Measurements from ENCODE around the gene PEMT. TPM values are rescaled to one million over a fixed set of nuclear protein-coding genes. Genes with fewer than 3 reads are reported as not detected.

The PEMT gene
- polyA plus RNA-seq, 2 of the 4 experiments (the other 2 are of a cell fraction): 47.5 to 47.8 TPM

DNA sequence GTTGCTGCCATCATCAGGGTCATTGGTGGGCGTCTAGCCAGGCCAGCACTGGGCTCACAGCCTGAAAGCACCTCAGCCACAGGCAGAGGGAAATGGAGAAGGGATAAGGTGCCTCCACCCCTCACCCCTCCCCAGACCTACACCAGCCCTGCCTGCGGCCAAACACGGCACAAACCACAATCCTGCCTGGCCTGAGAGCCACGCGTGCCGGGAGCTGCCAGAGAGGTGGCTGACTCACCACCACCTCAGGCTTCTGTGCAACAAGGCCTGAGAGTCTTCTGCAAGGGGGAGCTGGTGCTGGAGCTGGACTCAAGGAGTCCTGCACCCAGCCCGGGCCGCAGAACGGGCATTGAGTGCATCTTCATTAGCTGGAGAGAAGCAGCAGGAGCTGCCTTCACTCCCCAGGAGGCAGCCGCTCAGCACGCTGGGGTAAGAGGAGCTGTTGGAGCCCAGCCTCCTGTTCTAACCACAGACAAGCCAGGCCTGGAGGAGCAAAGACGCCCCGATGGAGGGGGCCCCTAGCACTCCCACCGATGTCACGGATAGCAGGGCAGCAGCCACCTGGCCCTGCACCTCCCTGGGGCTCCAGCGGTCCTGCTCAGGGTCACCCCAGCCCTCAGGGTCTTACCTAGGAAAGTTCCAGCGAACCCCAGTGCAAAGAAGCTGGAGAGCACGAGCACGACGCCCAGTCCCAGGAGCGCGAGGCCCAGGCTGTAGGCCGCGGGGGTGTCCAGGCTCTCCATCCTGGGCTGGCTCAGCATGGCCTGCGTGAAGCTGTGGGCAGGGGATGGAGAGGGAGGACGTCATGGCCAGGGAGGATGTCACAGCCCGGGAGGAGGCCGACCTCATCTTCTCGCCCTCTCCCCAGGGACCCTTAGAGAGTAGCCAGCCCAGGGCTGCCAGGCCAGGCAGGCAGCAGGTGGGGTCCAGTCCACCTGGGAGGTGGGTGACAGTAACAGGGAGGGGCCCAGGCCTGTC is 79.3 kb downstream of the PEMT start:
- peak; percentile 31 to 62; a peak in 3 of 6 replicates for ATAC-seq
- Histone ChIP-seq H3K27ac (peak overlapping the region in 1 of 2 experiments; percentile 45; a peak in 3 of 6 replicates), H3K4me3 (no peak overlapping the region), H3K4me2 (0 out of 3 replicates have a peak overlapping the region, but pooled peaks have one; percentile 21), H3K4me1 (peaks cover 15% of the 10 kb centered on the region), H3K9me3 (no peaks in the 10 kb centered on the region)
- TF ChIP-seq EHF (CRISPR knock-in tag; IDR thresholded peaks at IDR 0.05): no peak
- TF ChIP-seq, protein P1, sequence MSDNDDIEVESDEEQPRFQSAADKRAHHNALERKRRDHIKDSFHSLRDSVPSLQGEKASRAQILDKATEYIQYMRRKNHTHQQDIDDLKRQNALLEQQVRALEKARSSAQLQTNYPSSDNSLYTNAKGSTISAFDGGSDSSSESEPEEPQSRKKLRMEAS (IDR thresholded peaks at IDR 0.05): 0 out of 2 replicates have a peak, but pooled peaks have one; percentile 16
- no peak for FAIRE-seq
- CTCF ChIA-PET: interaction anchor here (0.6 to 9.0 kb wide), 14 partner anchors 8 to 163 kb away, joined by 3 to 102 read pairs (median 4); partner anchors contain the start of gene RASD1
- DNase-seq (ENCODE audit: low read depth in 1 of 2, low spot score in 1 of 2): peak; percentile 39 to 54
- POLR2A ChIA-PET: interaction anchor here (1.4 kb wide), 1 partner anchor 16 kb away, joined by 10 read pairs; the partner anchor contains the start of gene RASD1
- WGBS (ENCODE audit: missing lambda C conversion rate): 77% methylated on average over 29 of the region's 29 CpGs

DNA sequence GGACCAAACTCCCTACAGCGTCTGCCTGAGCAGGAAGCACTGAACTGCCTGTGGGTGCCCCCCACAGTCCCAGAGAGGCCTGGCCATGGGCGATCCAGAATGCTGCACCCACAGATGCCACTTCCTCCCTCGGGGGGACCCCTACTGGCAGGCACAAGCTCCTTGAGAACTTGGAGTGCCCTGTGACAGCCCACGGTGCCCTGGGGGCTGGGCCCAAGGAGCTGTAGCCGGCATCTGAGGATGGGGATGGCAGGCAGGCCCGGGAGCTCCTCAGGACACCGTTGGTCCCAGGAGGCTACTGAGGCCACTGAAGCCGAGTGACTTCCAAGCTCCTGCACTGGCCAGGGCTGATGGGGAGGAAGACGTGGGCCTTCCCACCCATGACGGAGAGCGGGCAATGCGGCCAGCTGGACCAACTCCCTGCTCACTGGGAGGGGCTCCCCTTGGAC is 80.2 kb downstream of the PEMT start:
- ATAC-seq (no peak), FAIRE-seq (no peak), DNase-seq (ENCODE audit: low read depth in 1 of 2, low spot score in 1 of 2) (no peak)
- H3K27ac ChIP-seq: peak overlapping the region in 1 of 2 experiments; percentile 45; a peak in 3 of 6 replicates
- 0 out of 3 replicates have a peak overlapping the region, but pooled peaks have one; percentile 21 for H3K4me2 ChIP-seq
- H3K9me3 ChIP-seq: no peaks in the 10 kb centered on the region
- H3K4me3 ChIP-seq: no peak overlapping the region
- POLR2A ChIA-PET: interaction anchor here (1.4 kb wide), 1 partner anchor 15 kb away, joined by 10 read pairs; the partner anchor contains the start of gene RASD1
- H3K4me1 ChIP-seq: peaks cover 15% of the 10 kb centered on the region
- 88% methylated on average over 9 of the region's 12 CpGs for WGBS (ENCODE audit: missing lambda C conversion rate)
- CTCF ChIA-PET: interaction anchor here (0.7 to 9.0 kb wide), 13 partner anchors 9 to 162 kb away, joined by 3 to 102 read pairs (median 4); partner anchors contain the start of gene RASD1
- TF ChIP-seq ZSCAN20 (CRISPR knock-in tag; IDR thresholded peaks at IDR 0.05) (no peak), PHF8 (IDR thresholded peaks at IDR 0.05; ENCODE audit: borderline replicate concordance, low read depth) (no peak), TP53 (CRISPR knock-in tag; IDR thresholded peaks at IDR 0.05) (no peak), ZNF302 (CRISPR knock-in tag; IDR thresholded peaks at IDR 0.05) (no peak), BHLHE40 (IDR thresholded peaks at IDR 0.05; ENCODE audit: low read depth, low read length) (no peak), MAZ (IDR thresholded peaks at IDR 0.05; ENCODE audit: borderline replicate concordance, low read depth, low read length) (no peak), EHMT2 (IDR thresholded peaks at IDR 0.05; ENCODE audit: low read depth) (no peak), TFCP2L1 (CRISPR knock-in tag; IDR thresholded peaks at IDR 0.05) (no peak), RAD21 (conservative IDR thresholded peaks at IDR 0.05 in 1 of 2, IDR thresholded peaks at IDR 0.05 in 1 of 2) (no peak), EHF (CRISPR knock-in tag; IDR thresholded peaks at IDR 0.05) (no peak), CHD4 (IDR thresholded peaks at IDR 0.05; ENCODE audit: borderline replicate concordance) (no peak)
- TF ChIP-seq, protein P2, sequence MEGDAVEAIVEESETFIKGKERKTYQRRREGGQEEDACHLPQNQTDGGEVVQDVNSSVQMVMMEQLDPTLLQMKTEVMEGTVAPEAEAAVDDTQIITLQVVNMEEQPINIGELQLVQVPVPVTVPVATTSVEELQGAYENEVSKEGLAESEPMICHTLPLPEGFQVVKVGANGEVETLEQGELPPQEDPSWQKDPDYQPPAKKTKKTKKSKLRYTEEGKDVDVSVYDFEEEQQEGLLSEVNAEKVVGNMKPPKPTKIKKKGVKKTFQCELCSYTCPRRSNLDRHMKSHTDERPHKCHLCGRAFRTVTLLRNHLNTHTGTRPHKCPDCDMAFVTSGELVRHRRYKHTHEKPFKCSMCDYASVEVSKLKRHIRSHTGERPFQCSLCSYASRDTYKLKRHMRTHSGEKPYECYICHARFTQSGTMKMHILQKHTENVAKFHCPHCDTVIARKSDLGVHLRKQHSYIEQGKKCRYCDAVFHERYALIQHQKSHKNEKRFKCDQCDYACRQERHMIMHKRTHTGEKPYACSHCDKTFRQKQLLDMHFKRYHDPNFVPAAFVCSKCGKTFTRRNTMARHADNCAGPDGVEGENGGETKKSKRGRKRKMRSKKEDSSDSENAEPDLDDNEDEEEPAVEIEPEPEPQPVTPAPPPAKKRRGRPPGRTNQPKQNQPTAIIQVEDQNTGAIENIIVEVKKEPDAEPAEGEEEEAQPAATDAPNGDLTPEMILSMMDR (IDR thresholded peaks at IDR 0.05): no peak
- TF ChIP-seq, protein P3, sequence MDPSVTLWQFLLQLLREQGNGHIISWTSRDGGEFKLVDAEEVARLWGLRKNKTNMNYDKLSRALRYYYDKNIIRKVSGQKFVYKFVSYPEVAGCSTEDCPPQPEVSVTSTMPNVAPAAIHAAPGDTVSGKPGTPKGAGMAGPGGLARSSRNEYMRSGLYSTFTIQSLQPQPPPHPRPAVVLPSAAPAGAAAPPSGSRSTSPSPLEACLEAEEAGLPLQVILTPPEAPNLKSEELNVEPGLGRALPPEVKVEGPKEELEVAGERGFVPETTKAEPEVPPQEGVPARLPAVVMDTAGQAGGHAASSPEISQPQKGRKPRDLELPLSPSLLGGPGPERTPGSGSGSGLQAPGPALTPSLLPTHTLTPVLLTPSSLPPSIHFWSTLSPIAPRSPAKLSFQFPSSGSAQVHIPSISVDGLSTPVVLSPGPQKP (IDR thresholded peaks at IDR 0.05; ENCODE audit: low read depth, low read length): no peak
- TF ChIP-seq, protein P4, sequence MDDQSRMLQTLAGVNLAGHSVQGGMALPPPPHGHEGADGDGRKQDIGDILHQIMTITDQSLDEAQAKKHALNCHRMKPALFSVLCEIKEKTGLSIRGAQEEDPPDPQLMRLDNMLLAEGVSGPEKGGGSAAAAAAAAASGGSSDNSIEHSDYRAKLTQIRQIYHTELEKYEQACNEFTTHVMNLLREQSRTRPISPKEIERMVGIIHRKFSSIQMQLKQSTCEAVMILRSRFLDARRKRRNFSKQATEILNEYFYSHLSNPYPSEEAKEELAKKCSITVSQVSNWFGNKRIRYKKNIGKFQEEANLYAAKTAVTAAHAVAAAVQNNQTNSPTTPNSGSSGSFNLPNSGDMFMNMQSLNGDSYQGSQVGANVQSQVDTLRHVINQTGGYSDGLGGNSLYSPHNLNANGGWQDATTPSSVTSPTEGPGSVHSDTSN (IDR thresholded peaks at IDR 0.05): no peak
